ENCODE measurements around the gene PARP3. TPM values are rescaled to one million over a fixed set of nuclear protein-coding genes. Genes with fewer than 3 reads are reported as not detected.

PARP3 gene
- total and polyA plus RNA-seq, 9 of the 15 experiments (the other 6 are each of a cell fraction or from before 2014, with no cell fraction given): 0.46 to 6.6 (median 4.5) TPM

DNA sequence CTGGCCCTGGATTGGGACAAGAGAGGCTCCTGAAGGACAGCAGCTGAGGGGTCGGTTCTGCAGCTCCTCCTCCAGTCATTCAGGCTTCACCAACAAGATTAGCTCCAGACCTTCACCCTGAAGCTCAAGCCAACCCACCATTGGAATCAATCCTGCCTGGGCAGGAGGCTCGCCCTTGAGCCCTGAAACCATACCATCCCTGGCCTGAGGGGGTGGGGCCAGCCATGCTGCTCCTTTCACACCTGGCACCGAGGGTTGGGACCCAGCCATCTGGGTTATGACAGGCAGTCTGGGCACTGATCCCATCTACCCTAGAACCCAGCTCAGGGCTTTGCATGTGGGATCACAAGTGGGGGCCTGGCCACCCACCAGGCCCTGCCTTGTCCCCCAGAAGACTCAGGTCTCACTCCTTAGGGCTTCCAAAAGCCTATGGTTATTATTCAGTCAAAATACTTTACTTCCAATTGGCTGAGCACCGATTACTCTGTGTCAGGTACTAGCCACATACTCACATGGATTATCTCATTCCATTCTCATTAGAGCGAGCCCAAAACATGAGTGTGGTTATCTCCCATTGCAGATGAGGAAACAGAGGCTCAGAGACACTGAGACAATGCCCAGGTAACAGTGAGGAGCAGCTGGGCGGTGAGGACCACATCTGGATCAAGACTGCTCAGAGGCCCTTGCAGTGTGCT lies 28.6 kb downstream of the PARP3 start:
- H2AFZ ChIP-seq (ENCODE audit: low read depth, low read length): no peak overlapping the region
- no peak for FAIRE-seq
- H3K9ac ChIP-seq (ENCODE audit: insufficient read depth in 1 of 2, low read depth in 2 of 2, low read length in 2 of 2): peak overlapping the region in 1 of 2 experiments; percentile 68; a peak in 2 of 4 replicates
- DNase-seq (ENCODE audit: extremely low read depth in 1 of 4, low spot score in 3 of 4): no peak
- H3K4me3 ChIP-seq: no peak overlapping the region
- H3K27me3 ChIP-seq (ENCODE audit: control insufficient read depth in 2 of 2, insufficient read depth in 2 of 2, low read length in 2 of 2): no peaks in the 10 kb centered on the region
- peaks cover 38% of the 10 kb centered on the region; the same call in 1 of the 3 replicates for H3K36me3 ChIP-seq (ENCODE audit: control insufficient read depth, insufficient read depth, low read length)
- H4K20me1 ChIP-seq (replicated peaks; ENCODE audit: control insufficient read depth, insufficient read depth, low read length): 0 out of 2 replicates have a peak, but pooled peaks cover 4% of the 10 kb centered on the region
- in situ Hi-C loops (cut with MboI): no loop called here
- no peak for ATAC-seq
- no TSS peak for BruUV-seq (replicated peaks)
- intact Hi-C loops (cut with micrococcal nuclease): no loop called here
- CTCF ChIA-PET (ENCODE audit: low intra/inter-chr PET ratio): no interaction called here
- 58% methylated on average over 5 of the region's 6 CpGs for WGBS (ENCODE audit: insufficient coverage, low coverage, missing lambda C conversion rate)
- H3K79me2 ChIP-seq (ENCODE audit: control insufficient read depth, insufficient read depth, low read length): peaks cover 45% of the 10 kb centered on the region
- peaks cover 3% of the 10 kb centered on the region for H3K9me1 ChIP-seq (ENCODE audit: control insufficient read depth, insufficient read depth, low read length)
- no peaks in the 10 kb centered on the region for H3K9me3 ChIP-seq (replicated peaks; ENCODE audit: control insufficient read depth, insufficient read depth, low read depth, low read length)
- H3K4me2 ChIP-seq (ENCODE audit: insufficient read depth, low read length): no peak overlapping the region
- no peak for TF ChIP-seq NUFIP1 (IDR thresholded peaks at IDR 0.05; ENCODE audit: partially characterized antibody)
- TF ChIP-seq, protein P1, sequence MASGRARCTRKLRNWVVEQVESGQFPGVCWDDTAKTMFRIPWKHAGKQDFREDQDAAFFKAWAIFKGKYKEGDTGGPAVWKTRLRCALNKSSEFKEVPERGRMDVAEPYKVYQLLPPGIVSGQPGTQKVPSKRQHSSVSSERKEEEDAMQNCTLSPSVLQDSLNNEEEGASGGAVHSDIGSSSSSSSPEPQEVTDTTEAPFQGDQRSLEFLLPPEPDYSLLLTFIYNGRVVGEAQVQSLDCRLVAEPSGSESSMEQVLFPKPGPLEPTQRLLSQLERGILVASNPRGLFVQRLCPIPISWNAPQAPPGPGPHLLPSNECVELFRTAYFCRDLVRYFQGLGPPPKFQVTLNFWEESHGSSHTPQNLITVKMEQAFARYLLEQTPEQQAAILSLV (tag; IDR thresholded peaks at IDR 0.05): no peak
- TF ChIP-seq, protein P2, sequence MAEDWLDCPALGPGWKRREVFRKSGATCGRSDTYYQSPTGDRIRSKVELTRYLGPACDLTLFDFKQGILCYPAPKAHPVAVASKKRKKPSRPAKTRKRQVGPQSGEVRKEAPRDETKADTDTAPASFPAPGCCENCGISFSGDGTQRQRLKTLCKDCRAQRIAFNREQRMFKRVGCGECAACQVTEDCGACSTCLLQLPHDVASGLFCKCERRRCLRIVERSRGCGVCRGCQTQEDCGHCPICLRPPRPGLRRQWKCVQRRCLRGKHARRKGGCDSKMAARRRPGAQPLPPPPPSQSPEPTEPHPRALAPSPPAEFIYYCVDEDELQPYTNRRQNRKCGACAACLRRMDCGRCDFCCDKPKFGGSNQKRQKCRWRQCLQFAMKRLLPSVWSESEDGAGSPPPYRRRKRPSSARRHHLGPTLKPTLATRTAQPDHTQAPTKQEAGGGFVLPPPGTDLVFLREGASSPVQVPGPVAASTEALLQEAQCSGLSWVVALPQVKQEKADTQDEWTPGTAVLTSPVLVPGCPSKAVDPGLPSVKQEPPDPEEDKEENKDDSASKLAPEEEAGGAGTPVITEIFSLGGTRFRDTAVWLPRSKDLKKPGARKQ (CRISPR knock-in tag; IDR thresholded peaks at IDR 0.05): no peak
- TF ChIP-seq KLF1 (tag; IDR thresholded peaks at IDR 0.05): no peak
- peak; percentile 11; the same call in 1 of the 2 replicates for TF ChIP-seq RBFOX2 (IDR thresholded peaks at IDR 0.05; ENCODE audit: low read depth, low read length)
- TF ChIP-seq ZNF212 (CRISPR knock-in tag; IDR thresholded peaks at IDR 0.05): no peak
- H3K27ac ChIP-seq (ENCODE audit: extremely low read depth, low read depth, low read length): no peak overlapping the region
- peaks cover 15 to 74% of the 10 kb centered on the region in 2 experiments for H3K4me1 ChIP-seq (replicated peaks in 1 of 2; ENCODE audit: control insufficient read depth in 2 of 2, insufficient read depth in 2 of 2, low read length in 2 of 2)
- POLR2A ChIA-PET: interaction anchor here (1.3 kb wide), 1 partner anchor 13 kb away, joined by 3 read pairs; the partner anchor contains the start of gene ACY1
